EL (cell line): ENCODE results near the gene CCDC148.

Source experiments
- DNase-seq: peaks from one replicate; pipeline ENCODE4 v3.0.0-alpha.2; 2016

Gene CCDC148

GRCh38 chr2:158144914-158145625 is 311.5 kb downstream of the CCDC148 start:
- DNase-seq, result no peak

- DNase-seq, result no peak
Observed at GRCh38 chr2:158143703-158144360, 312.7 kb downstream of the CCDC148 start.

GRCh38 chr2:158142568-158143332 is 313.8 kb downstream of the CCDC148 start:
- peak; percentile 31 for DNase-seq

GRCh38 chr2:158142165-158142564 is 314.4 kb downstream of the CCDC148 start:
- DNase-seq, result no peak

- no peak for DNase-seq
Observed at GRCh38 chr2:158140201-158140600, 316.4 kb downstream of the CCDC148 start.

- DNase-seq, result peak; percentile 13
Observed at GRCh38 chr2:158138255-158138654, 318.3 kb downstream of the CCDC148 start.

- no peak for DNase-seq
Observed at GRCh38 chr2:158135096-158135495, 321.5 kb downstream of the CCDC148 start.

GRCh38 chr2:158134655-158135054 is 321.9 kb downstream of the CCDC148 start:
- DNase-seq, result no peak

GRCh38 chr2:158134055-158134454 is 322.5 kb downstream of the CCDC148 start:
- no peak for DNase-seq

GRCh38 chr2:158131919-158132566 is 324.5 kb downstream of the CCDC148 start:
- DNase-seq, result no peak

- DNase-seq, result no peak
Observed at GRCh38 chr2:158131483-158131912, 325.1 kb downstream of the CCDC148 start.

GRCh38 chr2:158130832-158131473 is 325.6 kb downstream of the CCDC148 start:
- DNase-seq, result no peak

- no peak for DNase-seq
Observed at GRCh38 chr2:158129037-158129436, 327.5 kb downstream of the CCDC148 start.

- peak; percentile 28 for DNase-seq
Observed at GRCh38 chr2:158128168-158128973, 328.2 kb downstream of the CCDC148 start.

- no peak for DNase-seq
Observed at GRCh38 chr2:158127380-158127804, 329.2 kb downstream of the CCDC148 start.

GRCh38 chr2:158125756-158126498 is 330.6 kb downstream of the CCDC148 start:
- DNase-seq, result no peak

GRCh38 chr2:158124896-158125295 is 331.7 kb downstream of the CCDC148 start:
- DNase-seq, result no peak
